Measurements from ENCODE around the gene FSTL4. TPM values are rescaled to one million over a fixed set of nuclear protein-coding genes. Genes with fewer than 3 reads are reported as not detected.

FSTL4 gene
- polyA plus RNA-seq, 3 donors = not detected

DNA sequence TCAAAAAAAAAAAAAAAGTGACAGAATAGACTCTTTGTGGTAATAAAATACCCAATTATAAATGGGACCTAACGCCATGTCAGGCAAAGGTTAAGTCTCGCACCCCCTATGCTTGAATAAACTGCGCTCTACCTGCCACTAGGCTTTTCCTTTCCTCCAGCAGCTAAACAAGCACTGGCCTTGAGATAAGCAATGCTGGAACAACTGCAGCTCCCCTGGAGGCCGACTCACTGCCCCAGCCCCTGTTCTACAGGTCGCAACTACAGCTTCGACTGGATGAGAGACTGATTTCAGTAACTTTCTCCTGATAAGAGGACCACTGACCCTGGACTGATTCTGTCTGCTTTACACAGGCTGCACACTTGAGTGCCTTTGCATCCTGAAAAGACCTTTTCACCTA, 350.3 kb downstream of the FSTL4 start:
- Histone ChIP-seq H3K4me3 (replicated peaks in 1 of 3; ENCODE audit: low read depth in 2 of 3, low read length in 3 of 3) (no peak overlapping the region), H2AFZ (ENCODE audit: insufficient read depth, low read depth, low read length, poor library complexity, severe bottlenecking) (no peak overlapping the region), H3K4me2 (replicated peaks; ENCODE audit: extremely low read depth, low read length, poor library complexity, severe bottlenecking) (no peak overlapping the region), H3K79me2 (ENCODE audit: insufficient read depth, low read length) (no peaks in the 10 kb centered on the region), H4K20me1 (ENCODE audit: insufficient read depth, low read length) (no peaks in the 10 kb centered on the region), H3K9me3 (replicated peaks in 1 of 2; ENCODE audit: control insufficient read depth in 1 of 2, insufficient read depth in 1 of 2, low read length in 2 of 2) (no peaks in the 10 kb centered on the region), H3K9ac (ENCODE audit: insufficient read depth, low read length, poor library complexity, severe bottlenecking) (no peak overlapping the region), H3K36me3 (replicated peaks in 1 of 2; ENCODE audit: control insufficient read depth in 1 of 2, insufficient read depth in 2 of 2, low read length in 2 of 2) (no peaks in the 10 kb centered on the region), H3K4me1 (ENCODE audit: control insufficient read depth in 1 of 2, insufficient read depth in 2 of 2, low read length in 2 of 2) (no peaks in the 10 kb centered on the region), H3K27ac (ENCODE audit: low read depth in 1 of 2, low read length in 2 of 2) (no peak overlapping the region), H3K27me3 (ENCODE audit: control insufficient read depth in 2 of 2, insufficient read depth in 2 of 2, low read length in 2 of 2) (no peaks in the 10 kb centered on the region)
- DNase-seq = no peak
- peaks cover 2% of the 10 kb centered on the region for H3K4me1 Mint-ChIP-seq
- WGBS (ENCODE audit: insufficient coverage) = 97% methylated on average over 6 of the region's 6 CpGs
- no peaks in the 10 kb centered on the region for H3K36me3 Mint-ChIP-seq
- TF ChIP-seq, protein P1, sequence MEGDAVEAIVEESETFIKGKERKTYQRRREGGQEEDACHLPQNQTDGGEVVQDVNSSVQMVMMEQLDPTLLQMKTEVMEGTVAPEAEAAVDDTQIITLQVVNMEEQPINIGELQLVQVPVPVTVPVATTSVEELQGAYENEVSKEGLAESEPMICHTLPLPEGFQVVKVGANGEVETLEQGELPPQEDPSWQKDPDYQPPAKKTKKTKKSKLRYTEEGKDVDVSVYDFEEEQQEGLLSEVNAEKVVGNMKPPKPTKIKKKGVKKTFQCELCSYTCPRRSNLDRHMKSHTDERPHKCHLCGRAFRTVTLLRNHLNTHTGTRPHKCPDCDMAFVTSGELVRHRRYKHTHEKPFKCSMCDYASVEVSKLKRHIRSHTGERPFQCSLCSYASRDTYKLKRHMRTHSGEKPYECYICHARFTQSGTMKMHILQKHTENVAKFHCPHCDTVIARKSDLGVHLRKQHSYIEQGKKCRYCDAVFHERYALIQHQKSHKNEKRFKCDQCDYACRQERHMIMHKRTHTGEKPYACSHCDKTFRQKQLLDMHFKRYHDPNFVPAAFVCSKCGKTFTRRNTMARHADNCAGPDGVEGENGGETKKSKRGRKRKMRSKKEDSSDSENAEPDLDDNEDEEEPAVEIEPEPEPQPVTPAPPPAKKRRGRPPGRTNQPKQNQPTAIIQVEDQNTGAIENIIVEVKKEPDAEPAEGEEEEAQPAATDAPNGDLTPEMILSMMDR (IDR thresholded peaks at IDR 0.05) = no peak
- H3K27me3 Mint-ChIP-seq (ENCODE audit: low read depth in 3 of 3) = peaks cover 5 to 7% (median 6%) of the 10 kb centered on the region in 3 donors
- no peak overlapping the region for H3K27ac Mint-ChIP-seq
- intact Hi-C loops (cut with micrococcal nuclease) = no loop called here
- H3K4me3 Mint-ChIP-seq = no peak overlapping the region
- H3K9me3 Mint-ChIP-seq = no peaks in the 10 kb centered on the region

DNA sequence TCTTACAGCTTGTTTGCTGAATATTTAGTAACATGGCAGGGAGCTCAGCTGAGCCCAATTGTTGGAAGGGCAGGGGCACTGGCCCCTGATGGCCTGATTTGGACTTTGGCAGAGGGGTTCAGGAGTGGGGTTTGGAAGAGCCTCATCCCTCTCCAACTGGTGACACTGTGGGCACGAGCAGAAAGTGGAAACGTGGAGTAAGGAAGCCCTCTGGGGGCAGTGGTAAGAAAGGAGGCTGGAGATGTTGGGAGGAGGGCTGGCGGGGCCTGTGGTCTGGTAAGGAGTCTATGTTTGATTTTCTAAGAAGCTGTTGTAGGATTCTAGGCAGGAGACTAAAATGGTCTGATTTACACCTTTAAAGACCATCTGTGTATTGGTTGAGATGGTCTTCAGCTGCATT, 351.6 kb downstream of the FSTL4 start:
- Histone ChIP-seq H3K4me2 (replicated peaks; ENCODE audit: extremely low read depth, low read length, poor library complexity, severe bottlenecking) (no peak overlapping the region), H3K79me2 (ENCODE audit: insufficient read depth, low read length) (no peaks in the 10 kb centered on the region), H3K4me3 (replicated peaks in 1 of 3; ENCODE audit: low read depth in 2 of 3, low read length in 3 of 3) (no peak overlapping the region), H3K9ac (ENCODE audit: insufficient read depth, low read length, poor library complexity, severe bottlenecking) (no peak overlapping the region), H3K27ac (ENCODE audit: low read depth in 1 of 2, low read length in 2 of 2) (no peak overlapping the region), H4K20me1 (ENCODE audit: insufficient read depth, low read length) (no peaks in the 10 kb centered on the region), H3K27me3 (ENCODE audit: control insufficient read depth in 2 of 2, insufficient read depth in 2 of 2, low read length in 2 of 2) (no peaks in the 10 kb centered on the region), H3K4me1 (ENCODE audit: control insufficient read depth in 1 of 2, insufficient read depth in 2 of 2, low read length in 2 of 2) (no peaks in the 10 kb centered on the region), H2AFZ (ENCODE audit: insufficient read depth, low read depth, low read length, poor library complexity, severe bottlenecking) (no peak overlapping the region), H3K9me3 (replicated peaks in 1 of 2; ENCODE audit: control insufficient read depth in 1 of 2, insufficient read depth in 1 of 2, low read length in 2 of 2) (no peaks in the 10 kb centered on the region), H3K36me3 (replicated peaks in 1 of 2; ENCODE audit: control insufficient read depth in 1 of 2, insufficient read depth in 2 of 2, low read length in 2 of 2) (no peaks in the 10 kb centered on the region)
- intact Hi-C loops (cut with micrococcal nuclease) = no loop called here
- H3K36me3 Mint-ChIP-seq = no peaks in the 10 kb centered on the region
- peaks cover 5 to 9% (median 7%) of the 10 kb centered on the region in 3 donors for H3K27me3 Mint-ChIP-seq (ENCODE audit: low read depth in 3 of 3)
- DNase-seq = no peak
- TF ChIP-seq, protein P1 (IDR thresholded peaks at IDR 0.05) = no peak
- no peaks in the 10 kb centered on the region for H3K9me3 Mint-ChIP-seq
- peaks cover 2% of the 10 kb centered on the region for H3K4me1 Mint-ChIP-seq
- WGBS (ENCODE audit: insufficient coverage) = 56% methylated on average over 3 of the region's 3 CpGs
- H3K27ac Mint-ChIP-seq = peak overlapping the region in 1 of 7 donors; percentile 53
- H3K4me3 Mint-ChIP-seq = no peak overlapping the region

Measured in CD14-positive monocyte (primary cell).